Amygdala (tissue), 56 donors: Measurements from ENCODE around the gene PCDHGA10.
"Not testable (repeated sequence)": the region's sequence is repeated elsewhere in the genome, so short reads cannot be mapped to it uniquely, and the experiment has no call there.

Experiments
- DNase-seq, 56 donors: peaks; one replicate each; lab custom pipeline; 2025; lab: John Stamatoyannopoulos, UW

Gene PCDHGA10

DNA sequence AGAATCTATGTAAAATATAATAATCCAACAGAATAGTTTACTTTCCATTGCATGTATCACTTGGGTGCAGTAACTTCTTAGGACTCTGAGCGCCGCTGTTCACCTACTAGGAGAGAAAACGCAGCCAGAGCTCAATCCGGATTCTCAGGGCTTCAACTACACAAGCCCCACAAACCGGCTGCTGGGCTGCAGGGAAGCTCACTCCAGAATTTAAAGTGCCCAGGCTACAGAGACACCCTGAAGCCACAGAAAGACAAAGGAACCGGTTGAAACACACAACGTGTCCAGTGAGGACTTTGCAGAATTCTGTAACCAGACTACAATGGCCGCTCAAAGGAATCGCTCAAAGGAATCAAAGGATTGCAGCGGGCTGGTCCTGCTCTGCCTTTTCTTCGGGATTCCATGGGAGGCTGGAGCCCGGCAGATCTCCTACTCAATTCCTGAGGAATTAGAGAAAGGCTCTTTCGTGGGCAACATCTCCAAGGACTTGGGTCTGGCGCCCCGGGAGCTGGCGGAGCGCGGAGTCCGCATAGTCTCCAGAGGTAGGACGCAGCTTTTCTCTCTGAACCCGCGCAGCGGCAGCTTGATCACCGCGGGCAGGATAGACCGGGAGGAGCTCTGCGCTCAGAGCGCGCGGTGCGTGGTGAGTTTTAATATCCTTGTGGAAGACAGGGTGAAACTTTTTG lies at the start of gene PCDHGA10:
Gene PCDHGA10 (plus strand): TSS at position 134 of the 686 bp plus-strand sequence. CDS start 189 bp downstream, at position 323.
- DNase-seq, result peak in 1 of 56 donors; percentile 26

DNA sequence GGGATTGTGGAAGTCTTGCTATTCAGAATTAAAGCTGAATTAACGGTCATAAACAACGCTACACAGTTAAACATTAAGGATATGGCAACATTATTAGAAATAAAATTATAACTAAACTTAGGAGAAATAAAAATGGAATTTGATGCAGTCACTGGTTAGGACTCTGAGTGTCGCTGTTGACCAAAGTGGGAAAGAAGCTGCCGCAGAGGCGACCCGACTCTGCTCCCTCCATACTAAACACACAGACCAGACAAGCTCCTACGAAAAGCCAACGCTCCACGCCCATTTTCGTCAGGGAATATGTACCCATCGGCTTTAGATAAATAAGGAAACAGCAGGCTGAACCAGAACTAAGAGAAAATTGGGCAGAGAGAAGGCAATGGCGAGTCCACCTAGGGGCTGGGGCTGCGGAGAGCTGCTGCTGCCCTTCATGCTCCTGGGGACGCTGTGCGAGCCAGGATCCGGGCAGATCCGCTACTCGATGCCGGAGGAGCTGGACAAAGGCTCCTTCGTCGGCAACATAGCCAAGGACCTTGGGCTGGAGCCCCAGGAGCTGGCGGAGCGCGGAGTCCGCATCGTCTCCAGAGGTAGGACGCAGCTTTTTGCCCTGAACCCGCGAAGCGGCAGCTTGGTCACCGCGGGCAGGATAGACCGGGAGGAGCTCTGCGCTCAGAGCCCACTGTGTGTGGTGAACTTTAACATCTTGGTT lies 48.7 kb upstream of the PCDHGA10 start, which contains the start of gene PCDHGA5:
Gene PCDHGA5 (plus strand): TSS at position 211 of the 709 bp plus-strand sequence. CDS start 169 bp downstream, at position 380.
- no peak for DNase-seq

GRCh38 chr5:141366016-141366896 lies 46.5 kb upstream of the PCDHGA10 start:
- DNase-seq, result no peak

DNA sequence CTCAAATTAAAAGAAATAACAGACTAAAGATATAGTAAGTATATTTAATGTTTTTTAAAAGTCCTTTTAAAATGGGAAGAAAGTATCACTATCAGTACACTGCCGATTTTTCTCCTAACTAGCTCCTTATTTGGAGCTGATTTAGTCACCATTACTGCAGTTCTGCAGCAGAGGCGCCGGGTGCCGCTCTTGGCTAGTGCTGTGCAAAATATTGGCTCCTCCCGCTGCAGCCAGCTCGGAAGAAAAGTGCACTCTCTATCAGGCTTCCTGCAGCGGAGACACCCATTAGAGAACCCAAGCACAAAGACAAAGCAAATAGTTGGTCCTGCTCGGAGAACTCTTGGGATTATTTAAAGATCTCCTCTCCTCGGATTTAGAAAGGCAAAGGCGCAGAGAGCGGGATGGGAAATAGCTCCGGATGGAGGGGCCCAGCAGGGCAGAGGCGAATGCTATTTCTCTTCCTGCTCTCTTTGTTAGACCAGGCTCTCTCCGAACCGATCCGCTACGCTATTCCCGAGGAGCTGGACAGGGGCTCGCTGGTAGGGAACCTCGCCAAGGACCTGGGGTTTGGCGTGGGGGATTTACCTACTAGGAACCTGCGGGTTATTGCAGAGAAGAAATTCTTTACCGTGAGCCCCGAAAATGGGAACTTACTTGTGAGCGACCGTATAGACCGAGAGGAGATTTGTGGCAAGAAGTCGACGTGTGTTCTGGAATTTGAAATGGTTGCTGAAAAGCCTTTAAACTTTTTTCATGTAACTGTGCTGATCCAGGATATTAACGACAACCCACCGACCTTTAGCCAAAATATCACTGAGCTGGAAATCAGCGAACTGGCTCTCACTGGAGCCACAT lies 42.6 kb upstream of the PCDHGA10 start, which contains the start of gene PCDHGB3:
Gene PCDHGB3 (plus strand): TSS at position 249 of the 855 bp plus-strand sequence. CDS start 153 bp downstream, at position 402.
- DNase-seq, result peak in 2 of 56 donors; percentile 2 to 3

GRCh38 chr5:141371572-141372475 lies 41.0 kb upstream of the PCDHGA10 start:
- DNase-seq, result no peak

DNA sequence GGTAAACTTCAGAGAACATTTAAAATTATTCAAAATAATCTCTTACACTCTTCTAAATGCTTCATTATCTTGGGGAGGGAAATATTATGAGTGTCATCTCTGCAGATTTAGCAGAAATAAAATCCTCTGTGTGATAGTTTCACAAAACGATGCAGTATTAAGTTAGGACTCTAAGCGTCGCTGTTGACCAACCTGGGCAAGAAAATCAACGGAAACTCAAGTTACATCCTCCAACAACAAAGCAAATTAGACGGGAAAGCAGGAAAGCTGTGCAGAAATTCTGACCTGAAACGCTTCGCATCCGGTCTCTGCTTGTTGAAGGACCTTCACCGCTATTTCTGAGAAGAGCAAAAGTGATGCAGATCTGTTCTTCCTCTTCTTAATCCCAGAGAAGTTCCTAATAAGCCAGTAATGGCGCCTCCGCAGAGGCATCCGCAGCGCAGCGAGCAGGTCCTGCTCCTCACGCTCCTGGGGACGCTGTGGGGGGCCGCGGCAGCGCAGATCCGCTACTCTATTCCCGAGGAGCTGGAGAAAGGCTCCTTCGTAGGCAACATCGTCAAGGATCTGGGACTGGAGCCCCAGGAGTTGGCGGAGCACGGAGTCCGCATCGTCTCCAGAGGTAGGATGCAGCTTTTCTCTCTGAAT lies 39.0 kb upstream of the PCDHGA10 start, which contains the start of gene PCDHGA6:
Gene PCDHGA6 (plus strand): TSS at position 219 of the 645 bp plus-strand sequence. CDS start 193 bp downstream, at position 412.
- DNase-seq, result no peak

DNA sequence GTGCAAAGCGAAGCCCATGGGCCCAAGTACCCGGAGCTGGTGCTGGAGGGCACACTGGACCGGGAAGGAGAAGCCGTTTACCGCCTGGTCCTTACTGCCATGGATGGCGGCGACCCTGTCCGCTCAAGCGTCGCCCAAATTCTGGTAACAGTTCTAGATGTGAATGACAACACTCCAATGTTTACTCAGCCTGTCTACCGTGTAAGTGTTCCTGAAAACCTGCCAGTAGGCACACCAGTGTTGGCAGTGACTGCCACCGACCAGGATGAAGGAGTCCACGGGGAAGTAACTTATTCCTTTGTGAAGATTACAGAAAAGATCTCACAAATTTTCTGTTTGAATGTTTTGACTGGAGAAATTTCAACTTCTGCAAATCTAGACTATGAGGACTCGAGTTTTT lies 38.2 kb upstream of the PCDHGA10 start:
- DNase-seq, result no peak

- not testable (repeated sequence) for DNase-seq
Measured at GRCh38 chr5:141375444-141376155, 37.2 kb upstream of the PCDHGA10 start.

GRCh38 chr5:141382469-141383294 lies 30.1 kb upstream of the PCDHGA10 start, which contains the start of gene PCDHGA7:
PCDHGA7 (plus strand) TSS chr5:141382742; CDS start chr5:141382900, 158 bp downstream.
- no peak for DNase-seq

- DNase-seq, result no peak
Measured at GRCh38 chr5:141383345-141383744, 29.4 kb upstream of the PCDHGA10 start.

DNA sequence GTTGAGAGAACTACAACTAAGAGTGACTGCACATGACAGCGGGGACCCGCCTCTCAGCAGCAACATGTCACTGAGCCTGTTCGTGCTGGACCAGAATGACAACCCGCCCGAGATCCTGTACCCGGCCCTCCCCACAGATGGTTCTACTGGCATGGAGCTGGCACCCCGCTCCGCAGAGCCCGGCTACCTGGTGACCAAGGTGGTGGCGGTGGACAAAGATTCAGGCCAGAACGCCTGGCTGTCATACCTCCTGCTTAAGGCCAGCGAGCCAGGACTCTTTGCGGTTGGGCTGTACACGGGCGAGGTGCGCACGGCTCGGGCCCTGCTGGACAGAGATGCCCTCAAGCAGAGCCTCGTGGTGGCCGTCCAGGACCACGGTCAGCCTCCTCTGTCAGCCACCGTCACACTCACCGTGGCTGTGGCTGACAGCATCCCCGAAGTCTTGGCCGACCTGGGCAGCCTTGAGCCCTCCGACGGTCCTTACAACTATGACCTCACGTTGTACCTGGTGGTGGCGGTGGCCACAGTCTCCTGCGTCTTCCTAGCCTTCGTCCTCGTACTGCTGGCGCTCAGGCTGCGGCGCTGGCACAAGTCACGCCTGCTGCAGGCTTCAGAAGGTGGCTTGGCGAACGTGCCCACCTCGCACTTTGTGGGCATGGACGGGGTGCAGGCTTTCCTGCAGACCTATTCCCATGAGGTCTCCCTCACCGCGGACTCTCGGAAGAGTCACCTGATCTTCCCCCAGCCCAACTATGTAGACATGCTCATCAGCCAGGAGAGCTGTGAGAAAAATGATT lies 28.1 kb upstream of the PCDHGA10 start:
- no peak for DNase-seq

- not testable (repeated sequence) for DNase-seq
Measured at GRCh38 chr5:141387557-141388311, 25.1 kb upstream of the PCDHGA10 start, which contains the start of gene PCDHGB4. PCDHGB4 (plus strand) TSS chr5:141387698; CDS start chr5:141387885, 187 bp downstream.

DNA sequence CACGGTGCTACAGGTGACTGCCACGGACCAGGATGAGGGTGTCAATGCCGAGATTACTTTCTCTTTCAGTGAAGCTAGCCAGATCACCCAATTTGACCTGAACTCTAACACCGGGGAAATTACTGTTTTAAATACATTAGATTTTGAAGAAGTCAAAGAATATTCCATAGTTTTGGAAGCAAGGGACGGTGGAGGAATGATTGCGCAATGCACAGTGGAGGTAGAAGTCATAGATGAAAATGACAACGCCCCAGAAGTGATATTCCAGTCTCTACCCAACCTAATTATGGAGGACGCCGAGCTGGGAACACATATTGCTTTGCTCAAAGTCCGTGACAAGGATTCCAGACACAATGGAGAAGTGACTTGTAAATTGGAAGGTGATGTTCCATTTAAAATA lies 24.1 kb upstream of the PCDHGA10 start:
- no peak for DNase-seq
